ENCODE measurements around the gene CLEC16A. TPM values are rescaled to one million over a fixed set of nuclear protein-coding genes. Genes with fewer than 3 reads are reported as not detected.

The CLEC16A gene
- total RNA-seq, 1 experiment from 2014 or later, result 17.4 TPM

- no peak overlapping the region for H3K9ac ChIP-seq (ENCODE audit: low read length)
- no peak for DNase-seq
- no peaks in the 10 kb centered on the region for H3K36me3 ChIP-seq (ENCODE audit: insufficient read depth, low read length)
- no peak overlapping the region for H3K27ac ChIP-seq (ENCODE audit: low read length)
- no peaks in the 10 kb centered on the region for H3K79me2 ChIP-seq (ENCODE audit: low read length)
- H2AFZ ChIP-seq (ENCODE audit: low read length), result no peak overlapping the region
- no peak overlapping the region for H3K4me3 ChIP-seq (ENCODE audit: low read length)
- H3K4me1 ChIP-seq (ENCODE audit: low read length), result peaks cover 10% of the 10 kb centered on the region
- no peak overlapping the region for H3K4me2 ChIP-seq (ENCODE audit: low read depth, low read length, poor library complexity, severe bottlenecking)
- no peaks in the 10 kb centered on the region for H3K27me3 ChIP-seq (ENCODE audit: low read length)
- no peaks in the 10 kb centered on the region for H3K9me3 ChIP-seq (ENCODE audit: low read length)
- no peaks in the 10 kb centered on the region for H3K9me2 ChIP-seq (replicated peaks; ENCODE audit: insufficient read depth, low read length)
- 0 out of 2 replicates have a peak, but pooled peaks cover 8% of the 10 kb centered on the region for H4K20me1 ChIP-seq (ENCODE audit: insufficient read depth, low read depth, low read length)
Measured at GRCh38 chr16:11140098-11140375, 195.7 kb downstream of the CLEC16A start.

- Histone ChIP-seq H3K27ac (ENCODE audit: low read length) (no peak overlapping the region), H3K4me2 (ENCODE audit: low read depth, low read length, poor library complexity, severe bottlenecking) (no peak overlapping the region), H3K4me3 (ENCODE audit: low read length) (no peak overlapping the region)
Measured at GRCh38 chr16:11140466-11140865, 196.1 kb downstream of the CLEC16A start.

DNA sequence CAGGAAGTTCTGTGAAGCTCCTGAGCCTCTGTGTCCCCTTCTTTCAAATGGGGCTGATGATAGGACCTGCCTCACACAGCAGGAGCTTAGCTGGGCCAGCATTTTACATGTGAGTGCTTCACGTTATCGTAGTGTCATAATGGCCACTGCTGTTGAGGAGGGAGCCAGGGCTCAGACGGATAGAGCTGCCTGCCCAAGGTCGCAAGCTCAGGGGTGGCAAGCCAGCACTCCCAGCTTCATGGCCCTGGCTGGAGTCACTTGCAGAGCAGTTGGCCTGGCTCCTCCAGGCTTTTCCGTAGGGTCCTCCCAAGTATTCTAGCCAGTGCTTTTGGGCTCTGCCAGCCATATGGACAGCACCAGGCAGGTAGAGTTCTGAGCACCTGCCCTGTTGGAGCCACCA is 196.5 kb downstream of the CLEC16A start:
- Histone ChIP-seq H3K4me1 (ENCODE audit: low read length) (peaks cover 10% of the 10 kb centered on the region), H3K9me3 (ENCODE audit: low read length) (no peaks in the 10 kb centered on the region), H3K79me2 (ENCODE audit: low read length) (no peaks in the 10 kb centered on the region), H3K4me2 (ENCODE audit: low read depth, low read length, poor library complexity, severe bottlenecking) (no peak overlapping the region), H3K27ac (ENCODE audit: low read length) (no peak overlapping the region), H2AFZ (ENCODE audit: low read length) (no peak overlapping the region), H3K36me3 (ENCODE audit: insufficient read depth, low read length) (no peaks in the 10 kb centered on the region), H3K4me3 (ENCODE audit: low read length) (no peak overlapping the region), H3K9me2 (replicated peaks; ENCODE audit: insufficient read depth, low read length) (no peaks in the 10 kb centered on the region), H3K27me3 (ENCODE audit: low read length) (no peaks in the 10 kb centered on the region), H4K20me1 (ENCODE audit: insufficient read depth, low read depth, low read length) (0 out of 2 replicates have a peak, but pooled peaks cover 8% of the 10 kb centered on the region), H3K9ac (ENCODE audit: low read length) (no peak overlapping the region)
- no peak for DNase-seq

More at GRCh38 chr16:11140466-11140865, 196.1 kb downstream of the CLEC16A start:
- no peaks in the 10 kb centered on the region for H3K36me3 ChIP-seq (ENCODE audit: insufficient read depth, low read length)
- no peak overlapping the region for H3K9ac ChIP-seq (ENCODE audit: low read length)
- no peaks in the 10 kb centered on the region for H3K9me2 ChIP-seq (replicated peaks; ENCODE audit: insufficient read depth, low read length)
- no peaks in the 10 kb centered on the region for H3K79me2 ChIP-seq (ENCODE audit: low read length)
- peaks cover 10% of the 10 kb centered on the region for H3K4me1 ChIP-seq (ENCODE audit: low read length)
- H4K20me1 ChIP-seq (ENCODE audit: insufficient read depth, low read depth, low read length), result 0 out of 2 replicates have a peak, but pooled peaks cover 8% of the 10 kb centered on the region
- H3K27me3 ChIP-seq (ENCODE audit: low read length), result no peaks in the 10 kb centered on the region
- no peak overlapping the region for H2AFZ ChIP-seq (ENCODE audit: low read length)
- DNase-seq, result no peak
- no peaks in the 10 kb centered on the region for H3K9me3 ChIP-seq (ENCODE audit: low read length)

DNA sequence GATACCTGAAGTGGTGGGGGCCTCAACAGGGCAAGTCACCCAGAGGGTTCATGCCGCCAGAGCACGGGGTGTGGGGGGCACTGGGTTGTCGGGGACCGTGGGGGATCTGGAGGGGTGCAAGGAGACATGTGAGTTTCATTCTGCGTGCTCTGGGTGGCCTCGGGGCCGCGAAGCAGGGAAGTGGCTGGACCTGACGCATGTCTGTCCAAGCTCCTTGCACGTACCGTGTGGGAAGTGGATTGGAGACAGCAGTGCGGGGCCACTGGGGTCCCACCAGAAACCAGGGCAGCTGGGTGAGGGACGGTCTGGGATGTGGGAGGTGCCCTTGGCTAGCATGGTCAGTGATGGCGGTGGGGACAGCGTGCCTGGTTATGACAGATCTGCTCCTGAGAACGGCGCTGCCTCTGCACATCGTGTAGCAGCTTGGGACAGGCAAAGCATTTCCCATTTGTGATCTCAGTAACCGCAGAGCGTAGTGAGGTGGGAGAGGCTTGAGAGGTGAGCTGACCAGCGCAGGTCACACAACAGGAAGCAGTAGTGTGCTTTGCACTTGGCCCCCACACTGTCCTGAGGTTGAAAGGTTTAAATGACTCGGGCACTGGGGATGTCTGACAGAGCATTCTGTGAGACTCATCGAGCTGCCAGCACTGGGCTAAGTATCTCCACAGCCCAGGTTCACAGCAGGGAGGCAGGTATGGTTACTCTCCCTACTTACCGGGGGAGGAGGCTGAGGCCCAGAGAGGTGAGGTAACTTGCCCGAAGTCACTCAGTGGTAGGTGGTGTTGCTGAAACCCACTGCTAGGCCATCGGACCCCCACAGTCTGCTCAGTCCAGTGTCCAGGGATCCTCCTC is 197.3 kb downstream of the CLEC16A start:
- H3K4me3 ChIP-seq (ENCODE audit: low read length), result no peak overlapping the region
- DNase-seq, result no peak
- H3K9ac ChIP-seq (ENCODE audit: low read length), result no peak overlapping the region
- no peak overlapping the region for H2AFZ ChIP-seq (ENCODE audit: low read length)
- no peak overlapping the region for H3K4me2 ChIP-seq (ENCODE audit: low read depth, low read length, poor library complexity, severe bottlenecking)
- peaks cover 10% of the 10 kb centered on the region for H3K4me1 ChIP-seq (ENCODE audit: low read length)
- H3K9me3 ChIP-seq (ENCODE audit: low read length), result no peaks in the 10 kb centered on the region
- H3K27ac ChIP-seq (ENCODE audit: low read length), result no peak overlapping the region
- H3K36me3 ChIP-seq (ENCODE audit: insufficient read depth, low read length), result no peaks in the 10 kb centered on the region
- H3K9me2 ChIP-seq (replicated peaks; ENCODE audit: insufficient read depth, low read length), result no peaks in the 10 kb centered on the region
- H3K79me2 ChIP-seq (ENCODE audit: low read length), result no peaks in the 10 kb centered on the region
- no peaks in the 10 kb centered on the region for H3K27me3 ChIP-seq (ENCODE audit: low read length)
- H4K20me1 ChIP-seq (ENCODE audit: insufficient read depth, low read depth, low read length), result 0 out of 2 replicates have a peak, but pooled peaks cover 8% of the 10 kb centered on the region

DNA sequence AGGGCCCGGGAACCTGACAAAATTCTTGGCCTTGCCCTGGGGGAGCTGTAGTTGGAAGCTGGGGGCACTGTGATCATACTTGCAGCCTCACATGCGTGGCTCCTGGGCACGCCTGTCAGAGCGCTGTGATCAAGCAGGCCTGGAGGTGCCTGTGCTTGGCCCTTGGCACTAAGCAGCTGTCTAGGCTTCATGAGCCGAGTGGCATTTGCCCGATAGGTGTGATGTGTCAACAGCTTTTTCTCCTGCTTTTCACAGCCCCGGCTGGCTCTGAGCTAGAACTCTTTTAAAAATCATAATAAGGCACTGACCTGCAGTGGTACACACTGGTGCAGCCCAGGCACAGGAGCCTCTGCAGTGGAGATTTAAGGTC is 197.9 kb downstream of the CLEC16A start:
- no peak overlapping the region for H3K4me3 ChIP-seq (ENCODE audit: low read length)
- H3K27ac ChIP-seq (ENCODE audit: low read length), result no peak overlapping the region
- H3K27me3 ChIP-seq (ENCODE audit: low read length), result no peaks in the 10 kb centered on the region
- H3K79me2 ChIP-seq (ENCODE audit: low read length), result no peaks in the 10 kb centered on the region
- no peak for DNase-seq
- H3K9me2 ChIP-seq (replicated peaks; ENCODE audit: insufficient read depth, low read length), result no peaks in the 10 kb centered on the region
- H3K4me1 ChIP-seq (ENCODE audit: low read length), result peaks cover 5% of the 10 kb centered on the region
- no peak overlapping the region for H3K4me2 ChIP-seq (ENCODE audit: low read depth, low read length, poor library complexity, severe bottlenecking)
- no peak overlapping the region for H3K9ac ChIP-seq (ENCODE audit: low read length)
- 0 out of 2 replicates have a peak, but pooled peaks cover 8% of the 10 kb centered on the region for H4K20me1 ChIP-seq (ENCODE audit: insufficient read depth, low read depth, low read length)
- no peak overlapping the region for H2AFZ ChIP-seq (ENCODE audit: low read length)
- no peaks in the 10 kb centered on the region for H3K36me3 ChIP-seq (ENCODE audit: insufficient read depth, low read length)
- H3K9me3 ChIP-seq (ENCODE audit: low read length), result no peaks in the 10 kb centered on the region

DNA sequence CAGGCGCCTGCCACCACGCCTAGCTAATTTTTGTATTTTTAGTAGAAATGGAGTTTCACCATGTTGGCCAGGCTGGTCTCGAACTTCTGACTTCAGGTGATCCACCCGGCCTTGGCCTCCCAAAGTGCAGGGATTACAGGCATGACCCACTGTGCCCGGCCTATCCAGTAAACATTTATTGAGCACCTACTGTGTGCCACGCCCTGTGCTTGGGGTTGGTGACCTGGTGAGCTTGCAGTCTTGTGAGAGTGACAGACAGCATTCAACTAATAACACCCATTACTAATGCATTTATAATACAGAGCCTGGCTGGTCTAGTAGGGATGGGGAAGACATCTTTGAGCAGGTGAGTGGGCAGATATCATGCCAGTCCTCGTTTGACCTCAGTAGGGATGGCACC is 198.6 kb downstream of the CLEC16A start:
- H3K9me3 ChIP-seq (ENCODE audit: low read length), result no peaks in the 10 kb centered on the region

GRCh38 chr16:11143372-11144035 is 199.1 kb downstream of the CLEC16A start:
- Histone ChIP-seq H3K4me2 (ENCODE audit: low read depth, low read length, poor library complexity, severe bottlenecking) (no peak overlapping the region), H3K4me3 (ENCODE audit: low read length) (no peak overlapping the region), H4K20me1 (ENCODE audit: insufficient read depth, low read depth, low read length) (0 out of 2 replicates have a peak, but pooled peaks cover 8% of the 10 kb centered on the region), H2AFZ (ENCODE audit: low read length) (no peak overlapping the region), H3K27me3 (ENCODE audit: low read length) (no peaks in the 10 kb centered on the region), H3K36me3 (ENCODE audit: insufficient read depth, low read length) (no peaks in the 10 kb centered on the region), H3K9ac (ENCODE audit: low read length) (no peak overlapping the region), H3K4me1 (ENCODE audit: low read length) (no peaks in the 10 kb centered on the region), H3K79me2 (ENCODE audit: low read length) (no peaks in the 10 kb centered on the region), H3K9me2 (replicated peaks; ENCODE audit: insufficient read depth, low read length) (no peaks in the 10 kb centered on the region), H3K27ac (ENCODE audit: low read length) (no peak overlapping the region), H3K9me3 (ENCODE audit: low read length) (no peaks in the 10 kb centered on the region)
- peak; percentile 46 for DNase-seq

More for the DNA sequence above, 198.6 kb downstream of the CLEC16A start:
- Histone ChIP-seq H3K4me1 (ENCODE audit: low read length) (no peaks in the 10 kb centered on the region), H3K27me3 (ENCODE audit: low read length) (no peaks in the 10 kb centered on the region), H3K4me3 (ENCODE audit: low read length) (no peak overlapping the region), H3K27ac (ENCODE audit: low read length) (no peak overlapping the region), H3K4me2 (ENCODE audit: low read depth, low read length, poor library complexity, severe bottlenecking) (no peak overlapping the region), H3K79me2 (ENCODE audit: low read length) (no peaks in the 10 kb centered on the region), H3K9ac (ENCODE audit: low read length) (no peak overlapping the region), H4K20me1 (ENCODE audit: insufficient read depth, low read depth, low read length) (0 out of 2 replicates have a peak, but pooled peaks cover 8% of the 10 kb centered on the region), H3K36me3 (ENCODE audit: insufficient read depth, low read length) (no peaks in the 10 kb centered on the region), H2AFZ (ENCODE audit: low read length) (no peak overlapping the region), H3K9me2 (replicated peaks; ENCODE audit: insufficient read depth, low read length) (no peaks in the 10 kb centered on the region)
- DNase-seq, result no peak

- no peaks in the 10 kb centered on the region for H3K79me2 ChIP-seq (ENCODE audit: low read length)
- H3K27me3 ChIP-seq (ENCODE audit: low read length), result no peaks in the 10 kb centered on the region
- H3K36me3 ChIP-seq (ENCODE audit: insufficient read depth, low read length), result no peaks in the 10 kb centered on the region
- no peak overlapping the region for H3K9ac ChIP-seq (ENCODE audit: low read length)
- no peak for DNase-seq
- 0 out of 2 replicates have a peak, but pooled peaks cover 8% of the 10 kb centered on the region for H4K20me1 ChIP-seq (ENCODE audit: insufficient read depth, low read depth, low read length)
- H3K4me2 ChIP-seq (ENCODE audit: low read depth, low read length, poor library complexity, severe bottlenecking), result no peak overlapping the region
- H3K9me3 ChIP-seq (ENCODE audit: low read length), result no peaks in the 10 kb centered on the region
- H2AFZ ChIP-seq (ENCODE audit: low read length), result no peak overlapping the region
- no peaks in the 10 kb centered on the region for H3K4me1 ChIP-seq (ENCODE audit: low read length)
- no peak overlapping the region for H3K4me3 ChIP-seq (ENCODE audit: low read length)
- no peak overlapping the region for H3K27ac ChIP-seq (ENCODE audit: low read length)
- H3K9me2 ChIP-seq (replicated peaks; ENCODE audit: insufficient read depth, low read length), result no peaks in the 10 kb centered on the region
Measured at GRCh38 chr16:11144122-11144521, 199.8 kb downstream of the CLEC16A start.

All from Karpas-422 (cell line).